ENCODE results near the gene FRMD4A.

Gene FRMD4A

DNA sequence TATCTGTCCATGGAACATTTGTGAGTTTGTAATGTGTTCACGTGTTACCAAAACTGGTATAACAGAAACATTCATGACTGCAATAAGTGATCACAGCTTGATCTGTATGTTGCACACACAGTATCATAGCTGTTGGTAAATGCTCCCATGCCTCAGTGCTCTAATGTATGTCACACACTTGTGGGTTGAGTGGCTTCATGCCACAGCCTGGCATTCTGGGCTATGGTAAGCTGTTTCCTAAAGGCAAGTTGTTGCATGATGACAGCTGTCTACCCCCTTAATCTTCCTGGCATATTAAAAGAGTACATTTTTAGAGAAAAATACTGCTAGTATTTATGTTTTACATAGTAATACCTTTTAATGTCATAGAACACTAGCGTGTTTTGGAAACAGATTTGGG is 708.8 kb downstream of the FRMD4A start:
- DNase-seq: no peak

DNA sequence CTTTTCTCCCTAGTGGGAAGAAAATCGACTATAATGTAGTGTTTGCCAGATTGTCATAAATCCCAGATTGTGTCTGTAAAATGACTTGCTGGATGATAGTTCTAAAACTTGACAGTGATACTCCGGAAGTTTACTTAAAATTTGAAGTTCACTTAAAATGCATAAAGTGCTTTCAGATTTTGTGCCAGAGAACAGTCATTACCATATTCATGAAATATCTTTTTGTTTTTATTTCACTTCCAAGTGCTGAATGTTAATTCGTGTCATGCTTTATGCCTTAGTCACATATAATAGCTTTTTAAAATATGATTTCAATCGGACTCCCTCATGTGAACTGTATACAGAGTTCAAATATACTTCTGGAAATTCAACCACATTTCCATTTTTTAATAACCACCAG is 713.6 kb downstream of the FRMD4A start:
- no peak for DNase-seq

DNA sequence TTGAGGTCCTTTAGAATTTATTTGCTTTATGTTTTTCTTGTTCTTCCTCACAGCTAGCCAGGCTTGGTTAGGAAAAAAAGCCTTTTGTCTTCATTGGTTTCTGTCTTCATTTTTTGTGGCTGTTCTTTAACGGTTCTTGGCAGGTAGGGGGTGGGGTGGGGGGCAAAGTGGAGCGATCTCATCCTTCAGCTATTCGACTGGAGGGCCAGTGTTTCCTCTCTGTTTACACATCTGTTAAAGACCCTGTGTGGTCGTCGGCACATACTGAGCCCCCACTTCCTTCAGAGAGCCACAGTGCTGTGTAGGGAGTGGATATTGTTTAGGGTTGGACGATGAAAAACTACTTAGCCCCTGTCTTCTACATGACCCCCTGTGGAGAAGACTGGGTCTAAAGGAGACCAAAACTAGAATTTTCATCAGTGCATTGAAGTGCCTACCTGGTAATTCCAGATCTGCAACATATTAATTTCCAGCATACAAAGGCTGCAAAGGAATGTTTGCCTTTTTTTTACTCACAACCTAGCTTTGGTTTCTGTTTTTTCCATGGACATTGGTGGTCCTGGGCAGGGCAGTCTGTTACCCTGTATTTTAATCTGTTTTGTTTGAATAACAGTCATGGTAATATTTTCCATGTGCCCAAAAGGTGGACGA is 714.9 kb downstream of the FRMD4A start:
- no peak for DNase-seq

DNA sequence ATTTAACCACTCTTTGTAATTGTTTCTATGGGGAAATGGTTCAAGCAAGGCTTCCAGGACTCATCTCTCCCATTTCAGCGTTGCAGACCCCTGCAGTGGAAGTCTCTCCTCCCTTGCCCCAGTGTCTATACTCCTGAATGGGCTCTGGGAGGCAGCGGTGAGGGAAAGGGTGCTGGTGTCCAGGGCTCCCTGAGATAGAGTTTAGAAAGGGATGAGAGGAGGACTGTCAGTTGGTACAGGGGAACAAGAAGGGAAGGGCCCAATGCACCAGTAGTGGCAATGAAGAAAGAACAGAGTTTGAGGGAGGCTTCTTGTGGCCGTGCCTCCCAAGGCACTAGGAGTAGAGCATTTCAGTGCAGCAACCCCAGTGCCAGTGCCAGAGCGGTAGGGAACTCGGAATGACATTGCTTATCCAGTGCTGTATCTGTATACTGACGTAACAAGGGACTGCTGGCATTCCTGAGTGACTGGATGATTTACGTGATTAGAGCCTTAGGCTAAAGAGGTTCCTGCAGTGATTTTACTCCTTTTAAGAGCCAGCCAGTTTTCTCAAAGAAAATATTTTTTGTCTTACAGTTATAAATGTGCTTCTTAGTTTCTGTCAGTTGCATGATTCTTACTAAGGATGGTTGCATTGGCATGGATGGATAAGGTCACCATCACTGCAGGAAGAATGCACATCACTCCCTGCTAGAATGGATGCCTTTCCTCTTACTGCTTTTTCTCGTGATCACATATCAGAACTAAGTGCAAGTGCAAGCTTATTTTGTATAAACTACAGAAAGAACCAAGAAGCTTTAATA is 716.0 kb downstream of the FRMD4A start:
- no peak for DNase-seq

DNA sequence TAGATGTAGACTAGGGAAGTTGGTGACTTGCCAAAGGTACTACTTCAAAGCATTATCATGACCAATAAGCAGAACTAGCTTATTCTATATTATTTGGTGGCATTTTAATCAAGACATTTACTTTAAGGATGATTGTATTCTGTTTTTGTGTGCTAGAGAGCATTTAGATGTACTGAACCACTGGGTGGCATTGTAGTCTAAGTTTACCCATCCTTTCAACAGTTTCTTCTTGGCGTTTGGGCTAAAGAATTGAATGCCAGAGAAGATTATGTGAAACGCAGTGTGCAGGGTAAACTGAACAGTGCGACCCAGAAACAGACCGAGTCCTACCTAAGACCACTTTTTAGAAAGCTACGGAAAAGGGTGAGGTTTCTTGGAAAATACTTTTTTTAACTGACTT is 717.2 kb downstream of the FRMD4A start:
- no peak for DNase-seq

DNA sequence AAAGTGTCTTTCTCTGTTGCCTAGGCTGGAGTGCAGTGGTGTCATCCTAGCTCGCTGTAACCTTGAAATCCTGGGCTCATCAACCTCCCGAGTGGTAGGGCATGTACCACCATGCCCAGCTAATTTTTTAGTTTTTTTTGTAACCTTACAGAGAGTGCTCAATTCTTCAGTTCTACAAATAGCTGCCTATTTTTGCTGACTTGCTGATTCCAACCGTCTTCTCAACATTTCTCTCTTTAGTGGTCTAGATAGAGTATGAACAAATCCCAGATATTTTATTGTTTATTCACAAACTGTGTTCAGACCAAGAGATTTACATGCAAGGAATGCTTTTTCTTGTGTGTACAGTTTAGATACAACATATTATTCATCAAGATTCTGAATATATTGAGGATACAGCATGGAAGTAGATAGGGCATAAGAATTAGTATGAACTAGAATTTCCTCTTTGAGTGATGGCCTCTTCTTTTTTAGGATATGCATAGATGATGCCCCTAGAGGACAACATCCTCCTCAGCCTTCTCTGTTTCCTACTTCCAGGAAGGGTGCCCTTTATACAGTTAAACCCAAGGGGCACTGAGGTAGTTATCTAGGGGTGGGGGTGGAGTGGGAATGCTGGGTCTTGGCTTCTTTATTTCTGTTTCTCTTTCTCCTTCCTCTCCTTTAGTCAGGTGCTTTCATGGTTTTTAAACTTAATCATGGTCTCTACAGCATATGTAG is 717.9 kb downstream of the FRMD4A start:
- DNase-seq: no peak

DNA sequence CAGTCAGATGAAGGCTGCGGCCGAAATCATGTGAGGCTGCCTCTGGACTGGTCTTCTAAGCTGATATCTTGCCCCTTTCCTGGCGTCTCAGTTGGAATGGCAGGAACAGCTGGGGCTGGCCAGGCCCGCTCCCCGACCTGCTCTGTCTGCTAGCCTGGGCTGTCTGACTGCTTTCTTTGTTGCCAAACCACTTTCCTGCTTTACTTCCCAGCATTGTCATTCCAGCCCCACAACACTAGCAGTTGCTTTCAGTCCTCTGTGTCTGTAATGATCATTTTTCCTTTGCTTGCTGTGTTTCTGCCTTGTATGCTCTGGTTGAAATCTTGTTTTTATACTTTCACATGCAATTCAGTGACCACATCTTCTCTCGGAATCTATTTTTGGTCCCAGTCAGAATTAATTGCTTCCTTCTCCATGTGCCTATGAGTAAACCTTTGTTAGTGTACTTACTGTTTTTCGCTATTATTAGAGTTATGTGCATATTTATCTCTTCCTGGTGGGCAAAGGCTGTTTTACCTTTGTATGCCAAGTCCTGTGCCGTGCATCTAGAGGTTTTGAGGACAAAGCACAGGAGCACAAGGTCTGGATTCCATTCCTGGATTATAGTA is 722.4 kb downstream of the FRMD4A start:
- no peak for DNase-seq

DNA sequence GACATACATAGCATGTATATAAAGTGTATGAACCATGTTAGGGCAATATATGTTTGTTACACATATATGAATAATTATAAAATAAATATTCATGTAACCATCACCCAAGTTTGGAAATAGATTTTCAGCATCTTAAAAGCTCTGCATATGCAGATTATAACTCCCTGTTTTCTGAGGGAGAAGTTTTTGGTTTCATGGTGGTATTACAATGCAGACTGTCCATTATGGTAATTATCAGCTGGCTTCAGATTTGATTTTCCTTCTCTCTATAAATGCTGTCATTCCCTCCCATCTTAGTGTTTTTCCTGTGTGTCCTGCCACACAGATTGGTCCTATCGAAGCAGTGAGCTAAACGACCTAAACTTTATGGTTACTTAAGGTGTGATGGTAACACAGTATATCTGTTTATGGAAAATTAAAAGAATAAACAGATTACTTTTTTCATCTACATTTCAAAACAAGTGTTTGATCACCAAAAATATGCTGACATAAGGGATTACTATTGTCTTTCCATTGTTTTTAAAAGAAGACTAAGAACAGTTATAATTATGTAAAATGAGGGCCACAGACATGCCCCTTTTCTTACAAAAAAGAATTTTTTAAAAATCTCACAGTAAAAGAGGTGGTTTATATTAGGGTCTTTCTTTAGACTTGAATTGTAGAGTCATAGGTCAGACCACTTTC is 726.2 kb downstream of the FRMD4A start:
- DNase-seq: no peak

DNA sequence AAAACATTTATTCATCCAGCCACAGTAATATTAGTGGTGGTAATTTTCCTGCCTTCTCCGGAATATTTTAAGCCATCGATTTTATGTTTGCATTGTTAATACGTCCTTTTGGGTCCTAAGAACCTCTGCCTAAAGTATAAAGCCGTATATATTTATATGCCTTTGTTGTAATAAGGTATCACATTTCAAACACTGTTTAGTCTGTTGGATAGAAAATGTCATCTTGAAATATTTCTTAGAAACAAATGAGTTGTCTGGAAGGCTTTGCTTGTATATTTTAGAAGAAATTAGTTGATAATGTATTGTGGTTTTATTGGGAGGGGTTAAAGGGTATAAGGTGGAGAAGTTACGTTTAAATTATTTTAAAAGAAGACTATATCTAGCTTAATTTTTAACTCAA is 732.8 kb downstream of the FRMD4A start:
- no peak for DNase-seq

DNA sequence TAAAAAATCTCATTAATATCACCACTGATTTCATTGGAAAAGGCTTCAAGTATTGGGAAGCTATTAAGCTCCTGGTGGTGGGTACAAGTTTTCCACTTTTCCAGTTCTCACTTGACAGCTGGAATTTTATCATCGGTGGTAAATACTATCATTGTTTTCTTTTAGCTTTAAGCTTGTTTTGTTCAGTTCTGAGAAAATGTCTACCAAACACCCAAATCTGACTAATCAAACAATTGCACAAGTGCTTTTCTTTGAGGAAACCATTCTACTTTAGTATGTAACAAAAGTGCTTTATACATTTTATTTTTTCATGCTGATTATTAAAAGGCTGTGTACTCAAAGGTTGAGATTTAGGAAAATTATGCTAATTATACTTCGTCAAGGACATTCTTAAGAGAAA is 736.1 kb downstream of the FRMD4A start:
- no peak for DNase-seq

Data from NCI-H1436 treated with DMSO at 0.1 percent for 48 hours (cell line).